GM12891 (cell line): ENCODE results near the gene TCF12.
A peak's percentile ranks its signal among the peaks of the same experiment; 100 is the strongest.
"Not testable (repeated sequence)": the region's sequence is repeated elsewhere in the genome, so short reads cannot be mapped to it uniquely, and the experiment has no call there.

ENCODE experiments used
- DNase-seq: peaks from one replicate; pipeline ENCODE4 v3.0.0; 2011; ENCODE audit warnings: low spot score; ENCODE audit not compliant: insufficient read length
- FAIRE-seq: peaks from 2 replicates; lab custom pipeline; 2011; peaks lifted over from hg19 to GRCh38; lab: Jason Lieb, UNC
- PAX5 ChIP-seq: IDR thresholded peaks from 2 replicates; pipeline ENCODE4 v1.6.1; 2011; ENCODE audit warnings: low read length, moderate library complexity, mild to moderate bottlenecking; ENCODE audit not compliant: insufficient read depth, severe bottlenecking
- POLR2A ChIP-seq: IDR thresholded peaks from 2 replicates; pipeline ENCODE4 v1.6.1; 2011; ENCODE audit warnings: low read depth, low read length, control low read depth
- POLR2AphosphoS5 ChIP-seq: IDR thresholded peaks from 2 replicates; pipeline ENCODE4 v1.6.1; 2011; ENCODE audit warnings: low read depth, low read length, control low read depth
- POU2F2 ChIP-seq: IDR thresholded peaks from 2 replicates; pipeline ENCODE4 v1.6.1; 2011; ENCODE audit warnings: low read depth, mild to moderate bottlenecking, control low read depth, low read length, moderate library complexity
- SPI1 ChIP-seq: IDR thresholded peaks from 2 replicates; pipeline ENCODE4 v1.6.1; 2011; ENCODE audit warnings: low read depth, low read length, control low read depth
- TAF1 ChIP-seq: IDR thresholded peaks from 2 replicates; pipeline ENCODE4 v1.6.1; 2011; ENCODE audit warnings: low read depth, low read length, control low read depth

The TCF12 gene

DNA sequence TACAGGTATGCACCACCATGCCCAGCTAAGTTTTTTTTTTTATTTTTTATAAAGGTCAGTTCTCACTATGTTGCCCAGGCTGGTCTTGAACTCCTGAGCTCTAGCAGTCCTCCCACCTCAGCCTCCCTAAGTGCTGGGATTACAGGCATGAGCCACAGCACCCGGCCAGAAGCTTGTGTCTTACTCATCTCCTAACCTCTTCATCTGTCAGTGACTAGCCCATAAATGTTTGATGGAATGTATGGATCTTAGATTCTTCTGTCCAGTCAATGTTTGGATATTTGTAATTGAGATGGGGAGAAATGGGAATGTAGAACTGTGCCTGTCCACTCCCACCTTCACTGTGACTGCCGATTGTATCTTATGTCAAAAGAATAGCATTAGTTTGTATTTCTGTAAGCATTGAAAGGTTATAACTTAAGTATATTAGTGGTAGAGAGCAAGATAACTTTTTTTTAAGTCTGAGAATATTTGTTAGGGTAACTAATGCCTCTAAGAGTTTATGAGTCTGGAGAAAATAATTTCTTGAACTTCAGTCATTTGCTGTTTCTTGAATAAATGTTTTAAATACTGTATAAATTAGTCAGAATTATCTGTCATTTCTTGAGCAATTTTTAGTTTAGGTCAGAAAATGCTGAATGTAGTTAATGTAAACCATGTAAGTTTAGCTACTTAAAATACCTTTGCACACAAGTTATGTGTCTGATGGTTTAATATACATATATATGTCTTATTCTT is 242.5 kb downstream of the TCF12 start:
- no peak for FAIRE-seq
- TF ChIP-seq SPI1 (no peak), POU2F2 (no peak), PAX5 (no peak), POLR2AphosphoS5 (no peak), POLR2A (no peak), TAF1 (no peak)
- DNase-seq = no peak

DNA sequence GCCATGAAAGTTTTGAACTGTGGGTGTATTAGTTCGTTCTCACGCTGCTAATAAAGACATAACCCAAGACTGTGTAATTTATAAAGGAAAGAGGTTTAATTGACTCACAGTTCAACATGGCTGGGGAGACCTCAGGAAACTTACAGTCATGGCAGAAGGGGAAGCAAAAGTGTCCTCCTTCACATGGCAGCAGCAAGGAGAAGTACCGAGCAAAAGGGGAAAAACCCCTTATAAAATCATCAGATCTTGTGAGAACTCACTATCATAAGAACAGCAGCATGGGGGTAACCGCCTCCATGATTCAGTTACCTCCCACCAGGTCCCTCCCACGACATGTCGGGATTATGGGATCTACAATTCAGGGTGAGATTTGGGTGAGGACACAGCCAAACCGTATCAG is 245.8 kb downstream of the TCF12 start:
- not testable (repeated sequence) for DNase-seq, FAIRE-seq

DNA sequence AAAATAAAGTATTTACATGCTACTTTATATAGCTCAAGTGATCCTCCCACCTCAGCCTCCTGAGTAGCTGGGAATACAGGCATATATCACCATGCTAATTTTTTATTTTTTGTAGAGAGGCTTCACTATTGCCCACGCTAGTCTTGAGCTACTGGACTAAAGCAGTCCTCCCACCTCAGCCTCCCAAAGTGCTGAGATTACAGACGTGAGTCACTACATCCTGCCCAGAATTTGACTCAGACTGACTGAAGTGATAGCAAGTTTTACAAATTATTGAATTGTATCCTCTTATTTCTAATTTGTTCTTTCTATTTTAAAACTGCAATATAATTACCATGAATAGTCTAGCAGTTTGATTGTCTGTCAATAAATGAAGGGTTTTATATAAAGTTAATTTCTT is 247.5 kb downstream of the TCF12 start:
- no peak for FAIRE-seq

DNA sequence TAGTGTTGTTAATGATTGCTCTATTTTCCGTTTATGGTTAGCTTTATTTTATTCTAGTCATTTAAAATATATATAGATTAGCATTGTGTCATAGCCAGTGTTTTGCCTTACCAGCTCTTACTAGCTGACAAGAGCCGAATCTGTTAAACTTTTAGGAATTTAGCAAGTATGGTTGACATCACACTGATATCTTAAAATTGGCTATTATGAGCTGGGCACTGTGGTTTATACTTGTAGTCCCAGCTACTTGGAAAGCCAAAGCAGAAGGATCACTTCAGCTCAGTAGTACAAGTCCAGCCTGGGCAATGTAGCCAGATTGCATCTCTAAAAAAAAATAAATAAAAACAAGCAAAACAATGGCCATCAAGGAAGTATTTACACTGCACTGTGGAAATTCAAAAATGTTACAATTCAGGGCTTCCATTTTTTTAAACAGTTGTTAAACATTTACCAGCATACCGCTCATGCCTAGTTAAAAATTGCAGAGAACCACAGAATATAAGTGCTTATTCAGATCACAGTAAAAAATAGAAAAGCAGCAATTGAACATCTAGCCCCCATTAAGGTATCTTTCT is 249.5 kb downstream of the TCF12 start:
- FAIRE-seq (peak; percentile 9), DNase-seq (no peak)
- TF ChIP-seq POLR2AphosphoS5 (no peak), TAF1 (no peak), PAX5 (no peak), SPI1 (no peak), POU2F2 (no peak), POLR2A (no peak)

More for the DNA sequence above, 247.5 kb downstream of the TCF12 start:
- TF ChIP-seq POLR2A (no peak), TAF1 (no peak), PAX5 (no peak), POLR2AphosphoS5 (no peak), POU2F2 (no peak), SPI1 (no peak)
- no peak for DNase-seq

DNA sequence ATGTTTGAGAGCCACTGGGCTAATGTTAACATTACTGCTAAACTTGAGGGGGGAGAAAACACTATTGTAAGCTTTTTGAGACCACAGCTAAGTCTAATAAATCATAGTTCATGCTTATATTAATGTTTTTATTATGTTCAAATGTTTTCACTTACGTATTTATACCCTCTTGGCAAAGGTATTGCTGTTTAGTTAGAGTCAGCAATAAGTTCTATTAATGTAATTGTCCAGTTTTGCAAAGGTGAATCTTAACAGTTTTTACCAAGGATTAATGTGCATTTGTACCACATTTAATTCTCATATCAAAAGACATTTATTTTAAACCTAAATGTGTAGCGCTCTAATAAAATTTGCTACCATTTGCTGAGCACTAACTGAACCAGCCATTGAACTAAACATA is 251.2 kb downstream of the TCF12 start:
- FAIRE-seq (no peak), DNase-seq (no peak)
- TF ChIP-seq POU2F2 (no peak), POLR2A (no peak), POLR2AphosphoS5 (no peak)

DNA sequence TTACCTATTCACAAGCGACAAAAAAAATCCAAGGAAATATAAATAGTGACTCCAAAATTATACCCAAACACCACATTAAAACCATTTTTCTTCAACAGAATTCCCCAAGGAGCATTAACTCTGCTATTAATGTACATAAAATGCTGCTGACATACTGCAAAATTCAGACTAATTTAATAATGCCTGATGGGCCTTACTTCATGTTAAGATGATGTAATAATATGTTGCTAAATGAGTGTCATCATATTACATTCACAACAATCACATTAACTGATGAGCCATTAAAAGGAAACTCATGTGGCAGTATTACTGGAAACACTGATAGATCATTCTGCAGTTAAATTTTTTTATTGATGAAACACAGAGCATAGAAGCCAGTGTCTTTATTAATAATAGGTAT is 253.0 kb downstream of the TCF12 start:
- FAIRE-seq (no peak), DNase-seq (no peak)
- TF ChIP-seq PAX5 = no peak
- no peak for TF ChIP-seq TAF1
- no peak for TF ChIP-seq SPI1
- TF ChIP-seq POU2F2 = no peak
- no peak for TF ChIP-seq POLR2AphosphoS5
- no peak for TF ChIP-seq POLR2A

DNA sequence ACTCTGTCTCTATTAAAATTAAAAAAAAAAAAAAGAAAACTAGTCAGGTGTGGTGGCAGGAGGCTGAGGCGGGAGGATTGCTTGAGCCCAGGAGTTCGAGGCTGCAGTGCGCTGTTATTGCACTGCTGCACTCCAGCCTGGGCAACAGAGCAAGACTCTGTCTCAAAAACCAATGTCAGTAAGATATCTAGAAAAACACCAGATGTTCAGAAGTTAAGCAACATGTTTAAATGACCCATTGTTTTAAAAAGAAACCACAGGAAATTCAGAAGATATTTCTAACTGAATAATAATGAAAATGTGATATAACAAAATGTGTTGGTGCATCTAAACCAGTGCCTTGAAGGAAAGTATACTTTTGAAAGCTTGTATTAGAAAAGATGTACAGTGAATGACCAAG is 254.5 kb downstream of the TCF12 start:
- DNase-seq = no peak
- FAIRE-seq = no peak
- TF ChIP-seq POLR2AphosphoS5 (no peak), TAF1 (no peak), SPI1 (no peak), PAX5 (no peak), POLR2A (no peak), POU2F2 (no peak)

DNA sequence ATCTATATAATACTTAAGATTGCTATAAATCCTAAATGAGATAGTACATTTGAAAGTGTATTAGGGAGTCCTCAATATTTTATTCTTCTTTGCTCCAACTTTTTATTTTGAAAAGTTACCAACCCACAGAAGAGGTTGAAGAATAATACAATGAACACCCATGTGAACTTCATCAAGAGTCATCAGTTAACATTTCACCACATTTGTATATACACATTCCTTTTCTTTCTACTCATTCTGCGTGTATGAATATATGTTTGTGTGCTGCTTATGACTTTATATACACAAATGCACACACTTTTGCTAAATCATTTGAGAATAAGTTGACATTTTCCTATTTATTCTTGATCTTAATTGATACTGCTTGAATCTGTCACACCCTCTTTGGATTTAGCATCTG is 264.6 kb downstream of the TCF12 start:
- FAIRE-seq (no peak), DNase-seq (no peak)
- TF ChIP-seq SPI1 = no peak
- TF ChIP-seq POU2F2 = no peak
- TF ChIP-seq POLR2AphosphoS5 = no peak
- no peak for TF ChIP-seq TAF1
- no peak for TF ChIP-seq PAX5
- TF ChIP-seq POLR2A = no peak

DNA sequence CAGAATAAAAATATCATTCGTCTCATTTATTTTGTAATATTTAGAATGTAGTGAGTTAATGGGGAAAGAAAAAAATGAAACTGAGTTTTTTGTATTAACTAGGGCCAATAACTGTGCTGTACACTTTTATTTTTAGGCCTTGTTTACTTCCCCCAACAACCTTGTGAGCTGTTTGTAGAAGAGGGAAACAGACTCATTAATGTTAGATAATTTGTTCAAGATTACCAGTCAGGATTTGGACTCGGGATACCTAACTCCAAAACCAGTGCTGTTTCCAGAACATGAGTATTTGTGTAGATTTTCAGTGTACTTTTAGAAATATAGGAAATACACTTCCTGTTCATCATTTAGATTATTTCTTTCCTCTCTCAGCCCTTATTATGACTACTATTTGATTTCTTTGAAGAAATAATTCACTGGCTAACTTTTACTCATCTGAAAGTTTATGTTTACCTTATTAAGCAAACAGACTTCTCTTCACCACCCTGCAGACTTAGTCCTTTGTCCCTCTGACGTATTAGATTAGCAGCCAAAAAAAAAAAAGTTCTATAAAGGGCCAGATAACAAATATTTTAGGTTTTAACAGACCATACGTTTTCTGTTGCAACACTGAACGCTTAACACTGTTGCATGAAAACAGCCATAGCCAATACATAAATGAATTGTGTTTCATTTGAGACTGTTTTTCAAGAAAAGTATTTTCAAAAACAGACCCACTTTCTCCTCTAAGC is 265.3 kb downstream of the TCF12 start:
- DNase-seq (no peak), FAIRE-seq (no peak)
- TF ChIP-seq POU2F2 = no peak
- TF ChIP-seq POLR2A = no peak
- TF ChIP-seq PAX5 = no peak
- TF ChIP-seq SPI1 = no peak
- TF ChIP-seq POLR2AphosphoS5 = no peak
- no peak for TF ChIP-seq TAF1

DNA sequence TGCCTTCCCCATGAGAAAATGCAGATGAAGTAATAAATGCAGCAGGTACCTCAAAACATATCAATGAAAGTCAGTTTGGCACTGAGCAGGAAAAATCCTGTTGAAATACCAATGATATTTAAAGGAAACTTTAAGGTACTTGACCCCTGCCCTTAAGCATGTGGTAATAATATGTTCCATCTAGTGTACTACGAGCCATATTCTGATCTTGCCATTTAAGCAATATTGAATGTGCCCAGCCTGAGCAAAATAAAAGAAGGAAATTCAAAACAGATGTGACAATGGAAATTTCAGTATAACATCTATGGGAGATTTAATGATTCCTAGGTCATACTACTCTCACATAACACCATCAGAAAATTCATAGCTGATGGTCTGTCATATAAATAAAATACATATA is 266.1 kb downstream of the TCF12 start:
- DNase-seq = no peak
- TF ChIP-seq POLR2A (no peak), TAF1 (no peak), PAX5 (no peak), POLR2AphosphoS5 (no peak)
- no peak for FAIRE-seq
